ENCODE results near the gene E2F4.

DNA sequence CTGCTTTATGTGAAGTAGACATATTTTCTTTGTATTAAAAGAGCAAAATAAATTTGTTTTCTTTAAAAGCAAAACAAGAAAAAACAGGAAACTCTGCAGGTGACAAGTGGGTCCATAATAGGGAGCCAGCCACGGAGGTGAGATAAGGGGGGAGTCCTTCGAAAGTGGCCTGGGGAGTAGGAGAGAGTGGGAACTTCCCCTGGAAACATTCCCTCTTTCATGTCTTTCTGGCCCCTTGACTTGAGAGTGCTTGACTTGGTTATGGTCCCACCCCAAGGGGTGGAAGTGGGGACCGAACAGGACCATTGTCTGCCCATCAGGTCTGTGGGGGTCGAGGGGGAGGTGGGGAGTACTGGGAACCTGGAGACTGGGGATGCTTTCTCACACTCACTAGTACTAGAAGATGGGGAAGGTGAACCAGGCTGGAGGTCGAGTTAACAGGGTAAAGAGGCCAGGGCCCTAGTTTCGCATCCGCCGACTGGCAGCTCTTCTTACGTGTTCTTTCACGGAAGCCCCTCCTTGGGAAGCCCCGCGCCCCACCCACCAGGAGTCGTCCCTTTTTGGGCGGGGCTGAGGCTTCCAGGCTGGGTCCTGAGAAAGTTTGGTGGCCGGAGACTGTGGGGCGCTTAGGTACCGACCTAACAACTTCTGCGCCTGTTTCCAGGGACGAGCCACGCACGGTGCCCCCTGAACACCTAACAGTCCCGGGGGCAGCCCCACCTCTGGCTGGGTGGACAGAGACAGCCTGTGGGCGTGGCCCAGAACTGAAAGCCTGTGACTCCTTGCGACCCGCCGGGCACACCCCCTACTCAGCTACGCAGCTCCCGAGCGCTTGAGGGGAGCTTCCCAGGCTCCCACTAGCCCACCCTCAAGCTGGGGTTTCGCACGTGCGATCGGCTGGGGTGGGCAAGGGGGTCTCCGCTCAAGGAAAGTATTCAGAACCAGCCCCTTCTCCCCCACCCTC, 33.0 kb upstream of the E2F4 start:
- TF ChIP-seq CTCF (IDR thresholded peaks at IDR 0.05) (no peak), POLR2A (IDR thresholded peaks at IDR 0.05) (no peak)

All from body of pancreas (tissue), 4 donors.